Urinary bladder (tissue), 4 donors: Measurements from ENCODE around the gene SH3YL1. TPM values are rescaled to one million over a fixed set of nuclear protein-coding genes. Genes with fewer than 3 reads are reported as not detected.
"Not testable (repeated sequence)": the region's sequence is repeated elsewhere in the genome, so short reads cannot be mapped to it uniquely, and the experiment has no call there.

ENCODE experiments used
- DNase-seq: peaks from one replicate; pipeline ENCODE4 v3.0.0-alpha.2; 2015; ENCODE audit errors: extremely low spot score
- H3K27ac ChIP-seq: one replicate; pipeline ENCODE4 v1.5.1; 2013; ENCODE audit warnings: low read depth, mild to moderate bottlenecking, moderate library complexity
- H3K36me3 ChIP-seq: one replicate; pipeline ENCODE4 v1.6.1; 2013; ENCODE audit warnings: mild to moderate bottlenecking, moderate library complexity; ENCODE audit not compliant: insufficient read depth
- H3K4me1 ChIP-seq: one replicate; pipeline ENCODE4 v1.6.1; 2013; ENCODE audit warnings: mild to moderate bottlenecking, moderate library complexity; ENCODE audit not compliant: insufficient read depth
- H3K4me3 ChIP-seq: one replicate; pipeline ENCODE4 v1.5.1; 2013; ENCODE audit warnings: low read depth, low read length
- WGBS: extraction: QIAGEN DNeasy Blood & Tissue Kit; methylation state at CpG from one replicate; pipeline ENCODE4 v1.1.7; 2013; 5-methylcytosine and 5-hydroxymethylcytosine counted together
- polyA plus RNA-seq: library from polyadenylated mRNA; stranded (reverse); fragments of 200-250 nt; gene quantifications from one replicate; pipeline ENCODE4 v1.2.3, GENCODE V29; 2013
- total RNA-seq: library from RNA; depleted of rRNA; stranded (reverse); fragments of >200 nt; gene quantifications from one replicate; pipeline ENCODE4 v1.2.3, GENCODE V29; 2014
- donor health status: healthy with polysubstance abuse.
- donor health status: healthy.

SH3YL1 gene
- total and polyA plus RNA-seq, 2 donors, result 24.5 to 155 TPM

DNA sequence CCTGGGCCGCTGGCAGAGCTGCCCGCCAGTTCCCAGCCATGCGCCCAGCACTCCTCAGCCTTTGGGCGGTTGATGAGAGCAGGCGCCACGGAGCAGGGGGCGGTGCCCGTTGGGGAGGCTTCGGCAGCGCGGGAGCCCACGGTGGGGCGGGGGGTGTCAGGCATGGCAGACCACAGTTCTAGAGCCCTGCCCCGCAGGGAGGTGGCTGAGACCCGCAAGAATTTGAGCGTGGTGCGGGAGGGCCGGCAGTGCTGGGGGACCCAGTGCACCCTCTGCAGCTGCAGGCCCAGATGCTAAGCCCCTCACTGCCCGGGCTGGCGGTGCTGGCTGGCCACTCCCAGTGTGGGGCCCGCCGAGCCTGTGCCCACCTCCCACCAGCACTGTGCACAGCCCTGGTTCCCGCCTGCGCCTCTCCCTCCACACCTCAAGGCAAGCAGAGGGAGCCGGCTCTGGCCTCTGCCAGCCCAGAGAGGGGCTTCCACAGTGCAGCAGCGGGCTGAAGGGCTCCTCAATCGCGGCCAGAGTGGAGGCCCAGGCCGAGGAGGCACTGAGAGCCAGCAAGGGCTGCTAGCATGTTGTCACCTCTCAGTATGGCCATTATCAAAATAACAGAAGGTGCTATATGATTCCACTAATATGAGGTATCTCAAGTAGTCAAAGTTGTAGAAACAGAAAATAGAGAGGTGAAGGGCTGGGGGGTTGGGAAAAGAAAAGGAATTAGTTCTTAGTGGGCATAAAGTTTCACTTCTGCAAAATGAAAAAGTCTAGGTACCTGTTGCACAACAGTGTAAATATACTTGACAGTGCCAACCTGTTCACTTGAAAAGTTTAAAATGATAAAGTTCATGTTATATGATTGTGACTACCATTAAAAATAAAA lies 72.3 kb downstream of the SH3YL1 start:
- Histone ChIP-seq H3K4me1 (no peaks in the 10 kb centered on the region), H3K27ac (no peak overlapping the region), H3K36me3 (no peaks in the 10 kb centered on the region), H3K4me3 (no peak overlapping the region)
- 90% methylated on average over 29 of the region's 29 CpGs for WGBS
- no peak for DNase-seq

DNA sequence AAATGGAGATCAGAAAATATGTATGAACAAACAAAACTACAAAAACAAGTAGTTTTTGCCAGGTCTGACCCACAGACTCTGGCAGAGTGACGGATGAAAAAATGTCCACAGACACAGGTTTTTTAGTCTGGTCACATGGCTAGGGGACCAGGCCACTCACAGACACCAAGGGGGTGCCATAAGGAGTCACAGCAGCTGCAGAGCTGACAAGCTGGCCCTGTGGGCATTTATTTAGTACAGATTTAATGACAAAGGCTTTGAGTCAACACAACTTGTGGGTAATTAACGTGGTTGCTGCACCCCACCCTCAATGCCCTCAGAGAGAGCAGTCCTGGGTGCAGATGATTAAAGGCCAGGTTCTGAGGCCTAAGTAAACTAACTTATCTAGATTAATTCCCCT lies 76.0 kb downstream of the SH3YL1 start:
- DNase-seq, result no peak
- 69% methylated on average over 2 of the region's 2 CpGs for WGBS

DNA sequence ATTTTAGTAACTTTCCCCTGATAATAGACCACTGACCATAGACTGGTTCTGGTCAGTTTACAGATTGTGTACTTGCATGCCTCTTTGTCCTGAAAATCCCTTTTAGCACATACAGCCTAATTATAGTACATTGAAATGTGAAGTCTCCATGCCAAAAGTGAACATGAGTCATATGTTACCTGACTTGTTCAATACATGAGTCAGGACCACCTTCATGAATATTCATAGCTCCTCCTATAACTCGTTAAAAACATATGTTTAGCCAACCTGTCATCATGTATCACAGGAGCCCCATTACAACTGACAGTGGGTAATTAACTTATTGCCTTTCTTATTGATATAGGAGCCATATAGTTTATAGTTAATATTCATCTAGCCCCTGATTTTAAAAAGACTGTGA lies 78.6 kb downstream of the SH3YL1 start:
- Histone ChIP-seq H3K27ac (no peak overlapping the region), H3K4me3 (no peak overlapping the region), H3K4me1 (no peaks in the 10 kb centered on the region), H3K36me3 (no peaks in the 10 kb centered on the region)
- WGBS, result 62% methylated on average over 1 of the region's 1 CpG
- DNase-seq, result no peak

More for the DNA sequence above, 76.0 kb downstream of the SH3YL1 start:
- Histone ChIP-seq H3K4me3 (no peak overlapping the region), H3K36me3 (no peaks in the 10 kb centered on the region), H3K27ac (no peak overlapping the region), H3K4me1 (no peaks in the 10 kb centered on the region)

DNA sequence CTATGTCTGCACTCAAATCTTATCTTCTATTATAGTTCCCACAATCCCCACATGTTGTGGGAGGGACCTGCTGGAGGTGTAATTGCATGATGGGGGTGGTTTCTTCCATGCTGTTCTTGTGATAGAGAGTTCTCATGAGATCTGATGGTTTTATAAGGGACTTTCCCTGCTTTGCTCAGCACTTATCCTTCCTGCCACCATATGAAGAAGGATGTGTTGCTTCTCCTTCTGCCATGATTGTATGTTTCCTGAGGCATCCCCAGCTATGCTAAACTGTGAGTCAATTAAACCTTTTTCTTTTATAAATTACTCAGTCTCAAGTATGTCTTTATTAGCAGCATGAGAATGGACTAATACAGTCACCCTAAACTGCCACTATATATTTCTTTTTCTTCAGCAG lies 79.1 kb downstream of the SH3YL1 start:
- no peak overlapping the region for H3K27ac ChIP-seq
- H3K4me3 ChIP-seq, result no peak overlapping the region
- H3K36me3 ChIP-seq, result no peaks in the 10 kb centered on the region
- no peaks in the 10 kb centered on the region for H3K4me1 ChIP-seq
- no peak for DNase-seq

DNA sequence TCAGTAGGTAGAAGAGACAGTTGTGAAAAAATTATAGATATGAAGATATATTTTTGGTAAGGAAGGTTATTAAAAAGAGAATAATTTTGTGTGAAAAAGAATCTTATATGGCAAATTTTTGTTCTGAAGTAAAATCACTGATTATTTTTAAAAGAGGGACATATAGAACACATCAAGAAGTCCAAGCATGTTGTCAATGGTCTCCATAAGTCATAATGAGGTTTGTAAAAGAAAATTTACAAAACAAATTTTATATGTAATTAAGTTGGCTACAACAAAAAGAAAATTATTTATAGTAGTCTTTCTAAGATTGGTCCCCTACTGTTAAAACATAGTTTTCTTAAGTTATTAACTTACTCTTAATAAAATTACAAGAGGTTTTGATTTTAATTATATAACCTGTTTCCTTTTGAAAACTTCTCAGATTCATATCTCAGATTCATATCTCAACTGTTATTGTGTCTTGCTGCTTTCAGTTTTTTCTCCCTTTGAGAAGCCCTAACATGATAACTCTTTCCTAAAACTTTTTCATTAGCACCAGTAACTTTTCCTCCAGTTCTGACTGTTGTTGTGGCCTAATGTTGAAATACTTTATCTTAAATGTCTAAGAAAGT lies 81.2 kb downstream of the SH3YL1 start:
- H3K4me3 ChIP-seq, result no peak overlapping the region
- no peaks in the 10 kb centered on the region for H3K36me3 ChIP-seq
- no peak overlapping the region for H3K27ac ChIP-seq
- H3K4me1 ChIP-seq, result no peaks in the 10 kb centered on the region
- no peak for DNase-seq

DNA sequence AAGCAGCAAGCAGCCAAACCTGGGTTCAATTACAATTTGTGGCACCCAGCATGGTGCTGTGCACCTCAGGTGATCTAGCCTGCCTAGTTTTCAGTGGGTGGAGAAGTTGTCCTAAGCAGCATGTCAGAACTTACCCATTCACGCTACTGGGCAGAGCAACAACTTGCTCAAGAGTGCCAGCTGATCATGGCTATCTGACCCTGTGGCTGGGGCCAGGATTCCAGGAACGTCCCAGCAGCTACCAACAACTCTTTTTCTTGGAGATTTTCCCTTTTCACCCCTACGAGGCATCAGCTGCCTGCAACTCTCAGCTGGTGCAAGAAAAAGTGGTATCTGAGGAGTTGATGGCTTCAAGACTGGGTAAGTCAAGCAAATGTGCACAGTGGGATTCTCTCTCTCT lies 83.5 kb downstream of the SH3YL1 start:
- Histone ChIP-seq H3K27ac (no peak overlapping the region), H3K36me3 (no peaks in the 10 kb centered on the region), H3K4me3 (no peak overlapping the region), H3K4me1 (no peaks in the 10 kb centered on the region)
- DNase-seq, result no peak
- 70% methylated on average over 3 of the region's 3 CpGs for WGBS

DNA sequence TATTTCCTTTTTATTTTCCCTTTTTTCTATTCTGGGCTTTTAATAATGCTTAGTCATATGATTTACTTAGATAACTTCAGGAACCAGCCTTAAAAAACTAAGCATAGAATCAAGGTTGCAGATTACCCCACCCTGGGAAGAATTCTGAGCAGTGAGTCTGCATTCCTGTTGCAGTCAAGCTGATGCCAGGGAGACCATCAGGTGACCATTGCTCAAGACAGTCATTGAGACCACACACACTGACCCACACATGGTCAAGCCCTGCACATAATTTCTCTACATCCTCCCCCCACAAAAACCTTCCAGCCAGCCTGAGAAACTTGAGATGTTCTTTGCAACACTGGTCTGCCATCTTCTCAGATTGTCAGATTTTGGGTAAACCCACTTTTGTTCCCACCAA lies 83.9 kb downstream of the SH3YL1 start:
- no peak overlapping the region for H3K27ac ChIP-seq
- no peak for DNase-seq
- H3K36me3 ChIP-seq, result no peaks in the 10 kb centered on the region
- H3K4me1 ChIP-seq, result no peaks in the 10 kb centered on the region
- no peak overlapping the region for H3K4me3 ChIP-seq

DNA sequence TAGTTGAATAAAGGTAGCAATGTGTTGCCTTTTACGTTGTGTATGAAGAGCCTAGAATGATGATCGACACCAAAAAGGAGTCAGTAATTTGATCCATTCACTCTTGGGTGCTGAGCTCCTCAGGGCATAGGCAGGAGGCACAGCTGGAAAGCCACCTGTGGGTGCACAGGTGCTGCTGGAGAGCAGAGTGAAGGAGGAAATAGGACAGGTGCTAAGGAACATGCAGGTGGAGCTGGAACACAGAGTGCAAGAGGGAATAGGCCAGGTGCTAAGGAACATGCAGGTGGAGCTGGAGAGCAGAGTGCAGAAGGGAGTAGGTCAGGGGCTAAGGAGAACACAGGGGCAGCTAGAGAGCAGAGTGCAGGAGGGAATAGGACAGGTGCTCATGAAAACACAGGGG lies 86.1 kb downstream of the SH3YL1 start:
- H3K4me3 ChIP-seq, result no peak overlapping the region
- WGBS, result 86% methylated on average over 2 of the region's 2 CpGs
- H3K4me1 ChIP-seq, result no peaks in the 10 kb centered on the region
- no peak overlapping the region for H3K27ac ChIP-seq
- no peak for DNase-seq
- H3K36me3 ChIP-seq, result no peaks in the 10 kb centered on the region

DNA sequence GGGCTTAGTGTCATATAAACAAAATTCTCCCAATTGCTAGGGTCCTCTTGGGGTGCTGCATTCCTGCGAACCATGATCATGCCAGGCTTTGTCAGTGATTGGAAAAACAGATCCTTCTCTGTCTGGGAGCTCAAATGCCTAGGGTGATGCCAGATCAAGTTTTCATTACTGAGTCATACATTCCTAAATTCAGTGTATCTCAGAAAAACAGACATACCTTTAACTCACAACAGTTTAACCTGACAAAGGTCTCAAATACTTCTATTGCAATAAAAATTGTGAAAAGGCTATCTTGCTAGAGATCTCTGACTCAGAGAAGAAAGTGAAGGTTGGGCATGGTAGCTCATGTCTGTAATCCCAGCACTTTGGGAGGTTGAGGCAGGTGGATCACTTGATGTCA lies 86.9 kb downstream of the SH3YL1 start:
- no peak for DNase-seq
- no peak overlapping the region for H3K4me3 ChIP-seq
- H3K36me3 ChIP-seq, result no peaks in the 10 kb centered on the region
- no peaks in the 10 kb centered on the region for H3K4me1 ChIP-seq
- 61% methylated on average over 1 of the region's 1 CpG for WGBS
- no peak overlapping the region for H3K27ac ChIP-seq

DNA sequence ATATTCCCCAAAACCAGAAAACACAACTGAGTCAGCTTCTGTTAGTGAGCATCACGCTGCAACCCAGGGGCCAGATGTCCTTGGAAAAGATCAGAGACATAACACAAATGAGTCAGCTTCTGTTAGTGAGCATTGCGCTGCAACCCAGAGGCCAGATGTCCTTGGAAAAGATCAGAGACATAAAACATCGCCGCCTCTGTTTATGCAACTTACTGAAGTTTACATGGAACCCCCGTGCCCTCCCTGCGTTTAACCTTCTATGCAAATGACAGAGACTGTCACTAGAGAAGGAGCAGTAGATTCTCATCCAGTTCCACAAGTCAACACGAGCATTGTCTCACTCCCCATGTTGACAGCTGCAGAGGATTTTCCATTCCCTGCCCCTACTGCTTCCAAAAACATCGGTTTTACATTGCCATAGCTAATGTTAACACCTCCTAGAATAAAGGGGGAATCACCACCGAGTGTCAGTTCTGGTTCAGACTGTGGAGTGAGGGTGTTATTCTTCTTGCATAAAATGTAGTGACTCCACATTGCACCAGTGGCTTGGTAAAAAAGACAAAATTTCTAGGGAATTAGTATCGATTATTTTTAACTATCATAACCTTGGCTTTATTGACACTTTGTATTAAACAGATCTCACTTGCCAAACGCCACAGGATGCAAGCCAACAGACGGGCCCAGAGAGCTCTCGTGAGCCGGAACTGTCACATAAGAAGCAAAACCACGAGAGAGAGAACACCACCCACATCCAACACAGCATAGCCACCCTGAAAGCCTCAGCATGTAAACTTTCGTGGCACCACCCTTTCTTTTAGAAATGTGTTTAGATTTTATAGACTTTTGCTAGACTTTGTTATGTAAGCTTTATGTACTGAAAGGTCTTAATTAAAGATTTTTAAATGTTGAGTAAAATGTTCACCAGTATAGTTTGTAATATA lies 87.7 kb downstream of the SH3YL1 start:
- Histone ChIP-seq H3K27ac (no peak overlapping the region), H3K4me1 (no peaks in the 10 kb centered on the region), H3K36me3 (no peaks in the 10 kb centered on the region), H3K4me3 (no peak overlapping the region)
- no peak for DNase-seq
- 22% methylated on average over 16 of the region's 16 CpGs for WGBS

DNA sequence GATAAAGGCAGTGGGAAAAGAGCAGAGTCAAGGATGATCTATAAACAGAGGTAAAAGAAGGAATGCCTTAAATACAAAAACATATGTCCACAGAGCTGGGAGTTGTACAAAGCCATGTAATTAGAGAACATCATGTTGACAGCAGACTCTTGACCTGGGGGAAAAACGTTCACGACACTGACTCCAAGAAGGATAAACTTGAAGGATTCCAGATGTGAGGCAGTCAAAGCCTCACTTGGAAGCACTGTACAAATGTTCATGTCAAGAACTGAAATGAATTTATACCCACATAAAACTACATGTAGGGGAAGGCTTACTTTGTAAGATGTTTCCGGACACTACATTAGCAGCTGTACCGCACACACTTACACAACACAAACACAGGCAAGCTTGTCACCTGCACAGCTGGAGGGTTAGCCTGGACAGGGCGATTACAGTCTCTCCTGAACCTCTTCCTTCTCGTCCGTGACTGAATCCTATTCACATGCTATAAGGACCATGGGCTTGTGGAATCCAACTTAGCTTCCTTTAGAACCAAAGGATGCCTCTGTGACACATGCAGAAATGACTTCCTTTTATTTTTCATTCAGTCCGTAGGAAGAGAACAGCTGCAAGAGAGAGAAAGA lies 88.6 kb downstream of the SH3YL1 start:
- DNase-seq, result no peak
- Histone ChIP-seq H3K27ac (no peak overlapping the region), H3K4me1 (no peaks in the 10 kb centered on the region), H3K36me3 (no peaks in the 10 kb centered on the region), H3K4me3 (no peak overlapping the region)
- 27% methylated on average over 8 of the region's 8 CpGs for WGBS

DNA sequence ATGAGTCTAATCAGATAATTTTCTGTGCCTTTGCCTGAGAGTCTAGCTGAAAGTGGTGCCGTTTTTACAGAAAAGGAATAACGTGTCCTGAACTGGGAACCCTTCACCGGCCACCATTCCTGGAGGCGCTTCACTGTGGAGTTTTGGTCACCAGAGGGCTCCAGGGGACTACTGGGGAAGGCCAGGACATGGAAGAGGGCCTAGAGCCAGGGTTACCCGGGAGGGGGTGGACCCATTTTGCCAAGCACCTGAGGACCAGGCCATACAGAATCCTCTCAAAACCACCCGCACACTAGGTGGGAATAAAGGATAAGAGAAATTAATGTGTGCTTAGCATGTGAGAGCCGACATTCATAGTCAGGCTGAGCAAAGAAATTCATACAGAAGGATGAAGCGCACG lies 91.7 kb downstream of the SH3YL1 start:
- not testable (repeated sequence) for H3K4me1 ChIP-seq, H3K36me3 ChIP-seq, DNase-seq, H3K27ac ChIP-seq, H3K4me3 ChIP-seq
- 65% methylated on average over 9 of the region's 9 CpGs for WGBS

DNA sequence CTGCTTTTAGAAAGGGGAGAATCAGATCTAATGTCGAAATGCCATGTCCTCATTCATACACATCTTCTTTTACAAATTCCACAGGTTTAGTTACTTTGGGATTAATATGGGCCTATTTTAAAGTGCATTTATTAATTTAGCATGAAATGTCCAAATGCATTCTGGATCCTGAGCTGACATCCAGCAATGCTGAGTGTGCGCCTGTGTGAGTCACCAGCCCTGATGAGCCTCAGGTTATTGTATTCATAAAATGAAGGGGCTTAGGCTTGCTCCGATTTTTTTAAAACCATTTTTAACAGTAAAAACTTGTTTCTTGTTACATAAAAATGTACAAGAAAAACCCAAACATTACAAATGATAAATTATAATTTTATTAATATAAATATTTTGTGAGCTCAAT lies 94.1 kb downstream of the SH3YL1 start:
- Histone ChIP-seq H3K4me1 (no peaks in the 10 kb centered on the region), H3K4me3 (no peak overlapping the region), H3K27ac (no peak overlapping the region), H3K36me3 (no peaks in the 10 kb centered on the region)
- 89% methylated on average over 3 of the region's 3 CpGs for WGBS
- DNase-seq, result no peak
